Peyer's patch (tissue), 4 donors: ENCODE measurements around the gene HLTF.

ENCODE experiments used
- POLR2A ChIP-seq, 2 donors: fragments of 450-650 bp; IDR thresholded peaks; one replicate each; pipeline ENCODE4 v1.5.1; 2017; ENCODE audit warnings: antibody characterized with exemption in 2 of 2, mild to moderate bottlenecking in 2 of 2, moderate library complexity in 2 of 2
- TF ChIP-seq, protein P1 (sequence below), 6 experiments: fragments of 450-650 bp in 4 of 6; fragments of 200-600 bp in 2 of 6; sonication (generic) in 1 of 6; IDR thresholded peaks; one replicate each; pipeline ENCODE4 v1.5.1; 2017 to 2019; ENCODE audit warnings: antibody characterized with exemption in 6 of 6, mild to moderate bottlenecking in 3 of 6, moderate library complexity in 1 of 6

DNA sequence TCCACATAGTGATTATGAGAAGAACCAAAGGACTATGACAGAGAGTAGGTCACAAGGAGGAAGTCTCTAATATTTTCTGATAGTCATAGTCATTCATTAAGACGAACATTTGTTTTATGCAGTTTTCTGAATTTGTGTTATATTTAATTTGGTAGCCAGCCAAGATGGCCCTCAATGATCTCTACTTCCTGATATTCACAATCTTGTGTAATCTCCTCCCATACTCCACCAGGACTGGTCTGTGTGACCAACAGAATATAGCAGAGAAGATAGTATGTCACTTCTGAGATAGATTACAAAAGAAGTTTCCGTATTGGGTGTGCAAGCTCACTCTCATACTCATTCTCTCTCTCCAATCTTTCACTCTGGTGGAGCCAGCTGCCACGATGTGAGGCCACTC, 30.8 kb downstream of the HLTF start:
- TF ChIP-seq, protein P1, sequence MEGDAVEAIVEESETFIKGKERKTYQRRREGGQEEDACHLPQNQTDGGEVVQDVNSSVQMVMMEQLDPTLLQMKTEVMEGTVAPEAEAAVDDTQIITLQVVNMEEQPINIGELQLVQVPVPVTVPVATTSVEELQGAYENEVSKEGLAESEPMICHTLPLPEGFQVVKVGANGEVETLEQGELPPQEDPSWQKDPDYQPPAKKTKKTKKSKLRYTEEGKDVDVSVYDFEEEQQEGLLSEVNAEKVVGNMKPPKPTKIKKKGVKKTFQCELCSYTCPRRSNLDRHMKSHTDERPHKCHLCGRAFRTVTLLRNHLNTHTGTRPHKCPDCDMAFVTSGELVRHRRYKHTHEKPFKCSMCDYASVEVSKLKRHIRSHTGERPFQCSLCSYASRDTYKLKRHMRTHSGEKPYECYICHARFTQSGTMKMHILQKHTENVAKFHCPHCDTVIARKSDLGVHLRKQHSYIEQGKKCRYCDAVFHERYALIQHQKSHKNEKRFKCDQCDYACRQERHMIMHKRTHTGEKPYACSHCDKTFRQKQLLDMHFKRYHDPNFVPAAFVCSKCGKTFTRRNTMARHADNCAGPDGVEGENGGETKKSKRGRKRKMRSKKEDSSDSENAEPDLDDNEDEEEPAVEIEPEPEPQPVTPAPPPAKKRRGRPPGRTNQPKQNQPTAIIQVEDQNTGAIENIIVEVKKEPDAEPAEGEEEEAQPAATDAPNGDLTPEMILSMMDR (IDR thresholded peaks at IDR 0.05), result no peak
- TF ChIP-seq POLR2A (IDR thresholded peaks at IDR 0.05), result no peak
